ENCODE data around the gene CPNE2. TPM values are rescaled to one million over a fixed set of nuclear protein-coding genes. Genes with fewer than 3 reads are reported as not detected.

Gene CPNE2
- total and polyA plus RNA-seq, 2 of the 8 experiments (the other 6 are each of a cell fraction or from before 2014, with no cell fraction given): 10.6 to 39.5 TPM

DNA sequence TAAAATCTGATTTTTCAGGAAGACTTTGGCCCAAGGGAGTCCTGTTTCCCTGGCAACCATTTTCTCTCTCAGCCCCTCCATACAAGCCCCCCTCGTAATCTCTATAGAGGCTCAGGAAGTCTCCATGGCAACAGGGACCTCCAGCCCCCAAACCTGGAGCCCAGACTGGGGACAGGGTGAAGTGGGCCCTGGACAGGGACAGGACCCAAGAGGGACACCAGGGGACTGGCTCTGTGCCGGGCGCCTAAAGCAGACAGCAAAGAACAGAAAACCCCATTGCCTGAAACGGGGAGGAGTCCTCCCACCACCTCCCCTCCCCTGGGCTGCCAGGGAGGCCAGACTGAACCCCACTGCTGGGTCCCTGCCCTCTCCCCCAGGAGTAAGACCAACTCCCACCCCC is 40.6 kb downstream of the CPNE2 start:
- Histone ChIP-seq H3K56ac (replicated peaks; ENCODE audit: insufficient read length, low read depth, low read length) (no peak overlapping the region), H3K36me3 (ENCODE audit: control insufficient read depth in 2 of 4, insufficient read depth in 4 of 4, low read length in 3 of 4) (no peaks in the 10 kb centered on the region), H4K91ac (replicated peaks; ENCODE audit: insufficient read length, low read length) (no peak overlapping the region), H3K79me1 (ENCODE audit: low read depth, low read length) (no peaks in the 10 kb centered on the region), H2BK20ac (ENCODE audit: low read length) (no peak overlapping the region), H4K8ac (ENCODE audit: extremely low read depth, insufficient read depth, low read length) (no peak overlapping the region), H3K23me2 (ENCODE audit: low read depth, low read length) (no peaks in the 10 kb centered on the region), H3K4me3 (ENCODE audit: extremely low read depth in 1 of 4, insufficient read depth in 2 of 4, low read depth in 3 of 4, low read length in 4 of 4) (no peak overlapping the region), H2BK120ac (replicated peaks; ENCODE audit: low read depth, low read length) (no peak overlapping the region), H3K4me2 (ENCODE audit: insufficient read depth in 1 of 2, low read depth in 2 of 2, low read length in 2 of 2) (no peak overlapping the region), H4K5ac (ENCODE audit: insufficient read length, low read depth, low read length) (no peak overlapping the region), H3K4ac (replicated peaks; ENCODE audit: insufficient read length, low read depth, low read length) (no peak overlapping the region), H2AFZ (ENCODE audit: low read length) (no peak overlapping the region), H2BK5ac (ENCODE audit: low read depth, low read length) (no peak overlapping the region), H2AK5ac (ENCODE audit: low read depth, low read length) (no peak overlapping the region), H2BK15ac (ENCODE audit: low read length) (no peak overlapping the region), H3K18ac (ENCODE audit: extremely low read depth, low read length) (no peak overlapping the region), H2BK12ac (ENCODE audit: low read depth, low read length) (no peak overlapping the region), H3K79me2 (ENCODE audit: control insufficient read depth in 1 of 2, insufficient read depth in 2 of 2, low read length in 2 of 2) (no peaks in the 10 kb centered on the region), H3K27me3 (replicated peaks in 1 of 4; ENCODE audit: control insufficient read depth in 3 of 4, extremely low read depth in 1 of 4, insufficient read depth in 3 of 4, low read length in 3 of 4) (no peaks in the 10 kb centered on the region), H3K23ac (ENCODE audit: insufficient read length) (no peak overlapping the region), H3K4me1 (replicated peaks in 1 of 4; ENCODE audit: control insufficient read depth in 3 of 4, insufficient read depth in 4 of 4, low read length in 3 of 4) (peaks cover 0 to 5% (median 2%) of the 10 kb centered on the region in 4 experiments; a peak in 3 of 7 replicates), H3K9me3 (ENCODE audit: insufficient read depth in 2 of 2, low read depth in 1 of 2, low read length in 1 of 2) (no peaks in the 10 kb centered on the region), H3K27ac (ENCODE audit: low read depth, low read length) (no peak overlapping the region), H4K20me1 (replicated peaks in 1 of 2; ENCODE audit: control insufficient read depth in 1 of 2, insufficient read depth in 2 of 2, low read length in 2 of 2) (no peaks in the 10 kb centered on the region), H3K14ac (ENCODE audit: insufficient read length) (no peak overlapping the region), H3K9ac (replicated peaks in 1 of 4; ENCODE audit: extremely low read depth in 1 of 4, low read depth in 3 of 4, low read length in 3 of 4) (no peak overlapping the region)
- no peak for TF ChIP-seq MAFK (IDR thresholded peaks at IDR 0.05; ENCODE audit: low read depth, low read length)
- no peak for TF ChIP-seq BACH1 (IDR thresholded peaks at IDR 0.05; ENCODE audit: low read length)
- 100% methylated on average over 2 of the region's 4 CpGs; no CpG with 5 or more reads in 1 of the 2 experiments for WGBS, 2 experiments (ENCODE audit: extremely low coverage in 1 of 2, insufficient coverage in 1 of 2, insufficient read length in 1 of 2, insufficient replicate concordance in 2 of 2, low coverage in 1 of 2, low lambda C conversion rate in 2 of 2, missing lambda C conversion rate in 1 of 2)
- DNase-seq (ENCODE audit: low read depth in 1 of 2, low spot score in 2 of 2): no peak
- POLR2A ChIA-PET (ENCODE audit: partially characterized antibody): interaction anchor here (1.8 to 2.0 kb wide), 2 partner anchors 12 to 18 kb away, joined by 5 to 6 read pairs; no protein-coding TSS in a partner anchor
- no peak for FAIRE-seq
- CTCF ChIA-PET (ENCODE audit: partially characterized antibody): interaction anchor here (1.0 to 2.0 kb wide), 4 partner anchors 9 to 41 kb away, joined by 3 to 7 read pairs (median 4); partner anchors contain the start of gene CPNE2
